Left lung (tissue), 10 donors: ENCODE measurements around the gene INPP5A. TPM values are rescaled to one million over a fixed set of nuclear protein-coding genes. Genes with fewer than 3 reads are reported as not detected.

Experiments used
- ATAC-seq: fragments of 200-7000 bp; cut with Tn5 transposase; one replicate; pipeline ENCODE4 v1.9.1; 2020; ENCODE audit warnings: moderate library complexity
- DNase-seq, 4 donors: peaks; one replicate each; pipeline ENCODE4 v3.0.0-alpha.2; 2013 to 2020
- H3K27ac ChIP-seq, 2 donors: fragments of 200-600 bp; sonication (generic) in 1 of 2; one replicate each; pipeline versions ENCODE4 v1.5.0 to v1.8.0; 2020 to 2021
- H3K27me3 ChIP-seq, 2 donors: fragments of 200-600 bp; sonication (generic) in 1 of 2; one replicate each; pipeline versions ENCODE4 v1.5.0 to v1.8.0; 2020 to 2021
- H3K36me3 ChIP-seq, 2 donors: fragments of 200-600 bp; sonication (generic) in 1 of 2; one replicate each; pipeline versions ENCODE4 v1.5.0 to v1.8.0; 2020 to 2021
- H3K4me1 ChIP-seq, 2 donors: fragments of 200-600 bp; one replicate each; pipeline ENCODE4 v1.8.0; 2021
- H3K4me3 ChIP-seq, 2 donors: fragments of 200-600 bp; sonication (generic) in 1 of 2; one replicate each; pipeline versions ENCODE4 v1.5.0 to v1.8.0; 2020 to 2021; ENCODE audit warnings: mild to moderate bottlenecking in 1 of 2
- H3K9me3 ChIP-seq, 2 donors: fragments of 200-600 bp; sonication (generic) in 1 of 2; one replicate each; pipeline versions ENCODE4 v1.5.0 to v1.8.0; 2020 to 2021
- intact Hi-C, 2 donors: fragments of 100-400 bp; cut with DNase I; formaldehyde crosslinking; loops; one replicate each; pipeline versions ENCODE4 v1.11.2 to v1.14.2; 2022
- polyA plus RNA-seq, 6 donors: library from polyadenylated mRNA; unstranded; fragments of 120-200 nt; gene quantifications; one replicate each; pipeline ENCODE4 v1.2.1, GENCODE V29; 2013; ENCODE audit not compliant: insufficient read length in 6 of 6
- total RNA-seq, 2 donors: library from RNA; stranded (reverse); fragmentation: NEBNext Ultra II Directional; extraction: Animal tissue kit (Norgen Biotek cat#: 25700); gene quantifications; one replicate each; pipeline ENCODE4 v1.2.1, GENCODE V29; 2021
- TF ChIP-seq, protein P1 (sequence below), 2 donors: fragments of 200-600 bp; sonication (generic) in 1 of 2; IDR thresholded peaks; one replicate each; pipeline versions ENCODE4 v1.5.0 to v1.8.0; 2021; ENCODE audit warnings: antibody characterized with exemption in 2 of 2
- donor health status: DM: no; HTN: yes; CAD: no.
- donor health status: DM: no; HTN: no; CAD: no.

INPP5A gene
- total and polyA plus RNA-seq, 8 donors: 32.0 to 44.0 (median 36.8) TPM

DNA sequence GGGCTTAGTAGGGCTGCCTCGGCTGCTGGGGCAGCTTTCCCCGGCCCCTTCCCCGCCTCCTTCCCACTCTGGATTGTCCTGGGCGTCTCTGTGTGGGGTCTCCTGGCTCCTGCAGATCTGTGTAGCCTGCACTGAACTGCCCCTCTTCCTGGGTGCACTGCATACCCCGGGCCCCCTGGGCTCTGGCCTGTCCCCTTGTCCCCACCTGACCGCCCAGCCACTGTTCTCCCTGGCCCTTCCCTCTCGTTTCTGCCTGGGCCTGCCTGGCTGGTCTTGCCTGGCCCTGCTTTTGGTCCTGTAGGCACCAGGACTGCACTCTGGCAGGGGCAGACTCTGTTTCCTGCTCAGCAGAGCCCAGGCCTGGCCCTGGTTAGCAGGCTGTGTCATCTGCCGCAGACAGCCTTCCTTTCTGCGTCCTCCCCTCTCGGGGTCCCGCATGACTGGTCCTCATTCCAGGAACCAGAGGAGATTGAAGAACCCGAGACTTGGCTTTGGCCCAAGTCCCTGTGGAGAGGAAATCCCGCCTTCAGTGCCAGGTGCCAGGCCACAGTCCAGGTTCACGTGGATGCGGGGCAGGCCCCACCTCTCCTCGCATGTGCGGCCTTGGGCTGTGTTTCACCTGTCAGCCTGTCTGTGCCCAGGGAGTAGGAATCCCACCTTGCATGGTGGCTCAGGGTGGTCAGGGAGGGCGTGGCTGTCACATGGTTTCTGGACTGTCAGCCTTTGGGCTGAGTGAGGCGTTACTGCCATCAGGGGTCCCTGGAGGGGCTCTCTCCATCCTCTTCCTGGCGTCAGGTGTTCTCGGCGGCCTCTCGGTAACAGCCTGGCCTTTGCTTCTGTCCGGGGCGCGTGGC is 9.2 kb downstream of the INPP5A start:
- no peaks in the 10 kb centered on the region for H3K9me3 ChIP-seq
- peaks cover 0 to 85% of the 10 kb centered on the region in 2 donors for H3K4me1 ChIP-seq
- no peaks in the 10 kb centered on the region for H3K36me3 ChIP-seq
- ATAC-seq (peak; percentile 7), DNase-seq (peak in 1 of 4 donors; percentile 39)
- no peak overlapping the region for H3K27ac ChIP-seq
- no peak overlapping the region for H3K4me3 ChIP-seq
- TF ChIP-seq, protein P1, sequence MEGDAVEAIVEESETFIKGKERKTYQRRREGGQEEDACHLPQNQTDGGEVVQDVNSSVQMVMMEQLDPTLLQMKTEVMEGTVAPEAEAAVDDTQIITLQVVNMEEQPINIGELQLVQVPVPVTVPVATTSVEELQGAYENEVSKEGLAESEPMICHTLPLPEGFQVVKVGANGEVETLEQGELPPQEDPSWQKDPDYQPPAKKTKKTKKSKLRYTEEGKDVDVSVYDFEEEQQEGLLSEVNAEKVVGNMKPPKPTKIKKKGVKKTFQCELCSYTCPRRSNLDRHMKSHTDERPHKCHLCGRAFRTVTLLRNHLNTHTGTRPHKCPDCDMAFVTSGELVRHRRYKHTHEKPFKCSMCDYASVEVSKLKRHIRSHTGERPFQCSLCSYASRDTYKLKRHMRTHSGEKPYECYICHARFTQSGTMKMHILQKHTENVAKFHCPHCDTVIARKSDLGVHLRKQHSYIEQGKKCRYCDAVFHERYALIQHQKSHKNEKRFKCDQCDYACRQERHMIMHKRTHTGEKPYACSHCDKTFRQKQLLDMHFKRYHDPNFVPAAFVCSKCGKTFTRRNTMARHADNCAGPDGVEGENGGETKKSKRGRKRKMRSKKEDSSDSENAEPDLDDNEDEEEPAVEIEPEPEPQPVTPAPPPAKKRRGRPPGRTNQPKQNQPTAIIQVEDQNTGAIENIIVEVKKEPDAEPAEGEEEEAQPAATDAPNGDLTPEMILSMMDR (IDR thresholded peaks at IDR 0.05): no peak
- intact Hi-C loops: no loop called here
- no peaks in the 10 kb centered on the region for H3K27me3 ChIP-seq

DNA sequence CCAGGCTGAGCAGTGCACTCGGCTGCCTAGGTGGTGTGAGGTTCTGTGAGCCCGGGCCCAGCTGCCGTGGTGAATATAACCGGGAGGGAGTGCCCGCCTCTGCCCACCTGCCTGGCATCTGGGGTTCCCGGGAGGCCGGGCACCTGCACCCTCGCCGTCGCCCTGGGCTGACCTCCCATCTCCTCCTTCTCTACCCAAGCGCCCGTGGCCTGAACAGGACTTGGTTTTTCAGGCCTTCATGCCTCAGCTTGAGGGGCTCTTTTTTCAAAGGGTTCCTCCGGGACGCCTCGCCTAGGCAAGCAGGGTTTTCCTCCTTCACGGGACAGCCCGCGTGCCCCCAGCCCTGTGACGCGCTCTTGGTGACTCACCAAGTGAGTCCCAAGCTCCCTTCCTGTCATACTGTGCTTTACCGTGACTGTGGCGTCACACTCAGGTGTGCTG is 9.9 kb downstream of the INPP5A start:
- Histone ChIP-seq H3K27ac (no peak overlapping the region), H3K4me3 (no peak overlapping the region), H3K36me3 (no peaks in the 10 kb centered on the region), H3K9me3 (no peaks in the 10 kb centered on the region), H3K27me3 (no peaks in the 10 kb centered on the region), H3K4me1 (peaks cover 0 to 80% of the 10 kb centered on the region in 2 donors)
- ATAC-seq (no peak), DNase-seq (peak in 2 of 4 donors; percentile 30 to 84)
- intact Hi-C loops: no loop called here
- TF ChIP-seq, protein P1 (IDR thresholded peaks at IDR 0.05): no peak

DNA sequence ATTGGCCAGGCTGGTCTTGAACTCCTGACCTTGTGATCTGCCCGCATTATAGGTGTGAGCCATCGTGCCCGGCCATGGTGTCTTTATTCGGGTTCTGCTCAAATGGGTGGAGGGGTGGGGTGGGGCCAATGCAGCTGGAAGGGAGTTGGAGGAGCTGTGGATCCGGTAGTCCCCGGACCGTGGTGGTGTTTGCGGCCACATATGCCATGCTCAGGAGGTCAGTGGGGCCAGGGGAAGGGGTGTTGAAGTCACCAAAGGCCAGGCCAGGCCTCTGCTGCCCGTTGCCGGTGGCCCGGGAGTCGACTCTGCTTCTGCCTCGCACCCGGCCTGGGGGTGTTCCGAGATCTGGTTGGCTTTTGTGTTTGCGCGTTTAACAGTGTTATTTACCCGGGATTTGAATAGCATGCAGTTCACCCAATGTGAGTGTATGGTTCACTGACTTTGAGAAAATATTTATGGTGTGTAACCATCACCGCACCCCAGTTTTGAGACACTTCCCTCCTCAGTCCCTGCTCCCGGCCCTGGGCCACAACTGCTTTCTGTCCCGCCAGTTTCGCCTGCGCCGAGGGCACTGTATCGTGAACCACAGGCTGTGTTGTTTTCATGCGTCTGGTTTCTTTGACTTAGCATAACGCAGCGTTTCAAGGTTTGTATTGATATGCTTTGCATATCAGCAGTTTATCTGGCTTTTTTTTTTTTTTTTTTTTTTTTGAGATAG is 10.7 kb downstream of the INPP5A start:
- H3K4me1 ChIP-seq: peaks cover 0 to 79% of the 10 kb centered on the region in 2 donors
- TF ChIP-seq, protein P1 (IDR thresholded peaks at IDR 0.05): no peak
- no peak overlapping the region for H3K4me3 ChIP-seq
- H3K27ac ChIP-seq: no peak overlapping the region
- no peaks in the 10 kb centered on the region for H3K36me3 ChIP-seq
- ATAC-seq (no peak), DNase-seq (no peak)
- no peaks in the 10 kb centered on the region for H3K27me3 ChIP-seq
- intact Hi-C loops: no loop called here
- H3K9me3 ChIP-seq: no peaks in the 10 kb centered on the region

DNA sequence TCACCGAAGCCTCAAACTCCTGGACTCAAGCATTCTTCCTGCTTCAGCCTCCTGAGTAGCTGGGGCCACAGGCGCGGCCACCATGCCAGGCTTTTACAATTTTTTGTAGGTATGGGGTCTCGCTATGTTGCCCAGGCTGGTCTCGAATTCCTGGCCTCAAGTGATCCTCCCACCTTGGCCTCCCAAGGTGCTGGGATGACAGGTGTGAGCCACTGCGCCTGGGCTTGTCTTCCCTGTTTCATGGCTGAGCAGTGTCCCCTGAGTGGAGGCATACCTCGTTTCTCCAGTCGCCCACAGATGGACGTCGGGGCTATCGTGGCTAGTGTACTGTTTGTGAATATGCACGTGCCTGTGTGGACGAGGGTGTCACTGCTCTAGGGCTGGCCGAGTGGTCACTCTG is 11.3 kb downstream of the INPP5A start:
- TF ChIP-seq, protein P1 (IDR thresholded peaks at IDR 0.05): no peak
- Histone ChIP-seq H3K27ac (no peak overlapping the region), H3K9me3 (no peaks in the 10 kb centered on the region), H3K36me3 (no peaks in the 10 kb centered on the region), H3K27me3 (no peaks in the 10 kb centered on the region), H3K4me1 (peaks cover 0 to 75% of the 10 kb centered on the region in 2 donors), H3K4me3 (no peak overlapping the region)
- ATAC-seq (no peak), DNase-seq (no peak)
- intact Hi-C loops: no loop called here

DNA sequence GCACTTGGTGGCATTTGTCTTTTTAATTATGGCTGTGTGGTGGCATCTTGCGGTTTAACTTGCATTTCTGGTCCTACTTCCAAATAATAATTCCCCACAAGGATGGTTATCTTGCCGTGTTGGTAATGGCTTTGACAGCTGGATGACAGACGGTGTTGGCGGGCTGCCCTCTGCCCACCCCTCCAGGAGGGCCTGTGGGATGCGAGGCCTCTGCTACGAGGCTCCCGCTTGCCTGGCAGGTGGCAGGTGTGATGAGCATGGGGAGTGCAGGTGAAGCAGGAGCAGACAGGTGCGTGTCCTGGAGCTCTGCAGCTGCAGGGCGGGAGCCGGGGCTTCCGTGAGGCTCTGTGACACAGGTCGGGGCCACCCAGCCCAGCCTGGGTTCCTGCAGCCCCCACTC is 11.8 kb downstream of the INPP5A start:
- H3K4me1 ChIP-seq: peaks cover 0 to 74% of the 10 kb centered on the region in 2 donors
- no peaks in the 10 kb centered on the region for H3K27me3 ChIP-seq
- intact Hi-C loops: no loop called here
- ATAC-seq (no peak), DNase-seq (no peak)
- H3K36me3 ChIP-seq: no peaks in the 10 kb centered on the region
- no peaks in the 10 kb centered on the region for H3K9me3 ChIP-seq
- no peak overlapping the region for H3K27ac ChIP-seq
- no peak overlapping the region for H3K4me3 ChIP-seq
- TF ChIP-seq, protein P1 (IDR thresholded peaks at IDR 0.05): no peak
